DND-41 (cell line): Measurements from ENCODE around the gene LIN7B.
A peak's percentile ranks its signal among the peaks of the same experiment; 100 is the strongest.

ENCODE experiments used
- ATAC-seq: fragments of 200-7000 bp; cut with Tn5 transposase; 3 replicates; pipeline ENCODE4 v1.9.1; 2021; ENCODE audit warnings: low read depth; ENCODE audit not compliant: insufficient read depth
- DNase-seq: peaks from one replicate; pipeline ENCODE4 v3.0.0-alpha.2; 2020
- H2AFZ ChIP-seq: 2 replicates; pipeline ENCODE4 v1.6.0; 2012; ENCODE audit warnings: low read depth, low read length
- H3K27ac ChIP-seq: 2 replicates; pipeline ENCODE4 v1.5.1; 2012; ENCODE audit warnings: low read length, inconsistent platforms
- H3K27me3 ChIP-seq: fragments of 200-600 bp; sonication (generic); 2 replicates; pipeline ENCODE4 v1.6.0; 2012; ENCODE audit warnings: low read length, mild to moderate bottlenecking, inconsistent platforms; ENCODE audit not compliant: insufficient read depth, poor library complexity
- H3K36me3 ChIP-seq: 2 replicates; pipeline ENCODE4 v1.5.1; 2012; ENCODE audit warnings: low read length, inconsistent platforms; ENCODE audit not compliant: insufficient read depth
- H3K4me1 ChIP-seq: 2 replicates; pipeline ENCODE4 v1.5.1; 2012; ENCODE audit warnings: mild to moderate bottlenecking, low read length; ENCODE audit not compliant: insufficient read depth
- H3K4me2 ChIP-seq: 2 replicates; pipeline ENCODE4 v1.6.0; 2012; ENCODE audit warnings: mild to moderate bottlenecking, moderate library complexity, low read length, inconsistent platforms; ENCODE audit not compliant: insufficient read depth
- H3K4me3 ChIP-seq, 2 experiments: fragments of 200-600 bp in 1 of 2; shearing (Covaris generic) in 1 of 2; 2 replicates each; pipeline ENCODE4 v1.5.1; 2012 to 2016; ENCODE audit warnings: inconsistent platforms in 2 of 2, low read length in 2 of 2, mild to moderate bottlenecking in 2 of 2, low read depth in 1 of 2, moderate library complexity in 1 of 2
- H3K79me2 ChIP-seq: 2 replicates; pipeline ENCODE4 v1.6.0; 2012; ENCODE audit warnings: low read length, inconsistent platforms; ENCODE audit not compliant: insufficient read depth
- H3K9ac ChIP-seq: 2 replicates; pipeline ENCODE4 v1.6.0; 2012; ENCODE audit warnings: low read depth, mild to moderate bottlenecking, inconsistent platforms, low read length, moderate library complexity
- H3K9me3 ChIP-seq: 2 replicates; pipeline ENCODE4 v1.5.1; 2012; ENCODE audit warnings: low read length, moderate library complexity, mild to moderate bottlenecking, inconsistent platforms; ENCODE audit not compliant: insufficient read depth, severe bottlenecking
- H4K20me1 ChIP-seq: 2 replicates; pipeline ENCODE4 v1.6.0; 2012; ENCODE audit warnings: low read length; ENCODE audit not compliant: insufficient read depth
- EZH2 ChIP-seq: IDR thresholded peaks from 3 replicates; pipeline ENCODE4 v1.6.1; 2012; ENCODE audit warnings: borderline replicate concordance, low read depth, mild to moderate bottlenecking, moderate library complexity, low read length, inconsistent platforms; ENCODE audit not compliant: severe bottlenecking
- TF ChIP-seq, protein P1 (sequence below): IDR thresholded peaks from 2 replicates; pipeline ENCODE4 v1.5.1; 2012; ENCODE audit warnings: borderline replicate concordance, low read length, moderate library complexity, mild to moderate bottlenecking; ENCODE audit not compliant: poor library complexity, severe bottlenecking; ENCODE audit errors: extremely low read depth

The LIN7B gene

DNA sequence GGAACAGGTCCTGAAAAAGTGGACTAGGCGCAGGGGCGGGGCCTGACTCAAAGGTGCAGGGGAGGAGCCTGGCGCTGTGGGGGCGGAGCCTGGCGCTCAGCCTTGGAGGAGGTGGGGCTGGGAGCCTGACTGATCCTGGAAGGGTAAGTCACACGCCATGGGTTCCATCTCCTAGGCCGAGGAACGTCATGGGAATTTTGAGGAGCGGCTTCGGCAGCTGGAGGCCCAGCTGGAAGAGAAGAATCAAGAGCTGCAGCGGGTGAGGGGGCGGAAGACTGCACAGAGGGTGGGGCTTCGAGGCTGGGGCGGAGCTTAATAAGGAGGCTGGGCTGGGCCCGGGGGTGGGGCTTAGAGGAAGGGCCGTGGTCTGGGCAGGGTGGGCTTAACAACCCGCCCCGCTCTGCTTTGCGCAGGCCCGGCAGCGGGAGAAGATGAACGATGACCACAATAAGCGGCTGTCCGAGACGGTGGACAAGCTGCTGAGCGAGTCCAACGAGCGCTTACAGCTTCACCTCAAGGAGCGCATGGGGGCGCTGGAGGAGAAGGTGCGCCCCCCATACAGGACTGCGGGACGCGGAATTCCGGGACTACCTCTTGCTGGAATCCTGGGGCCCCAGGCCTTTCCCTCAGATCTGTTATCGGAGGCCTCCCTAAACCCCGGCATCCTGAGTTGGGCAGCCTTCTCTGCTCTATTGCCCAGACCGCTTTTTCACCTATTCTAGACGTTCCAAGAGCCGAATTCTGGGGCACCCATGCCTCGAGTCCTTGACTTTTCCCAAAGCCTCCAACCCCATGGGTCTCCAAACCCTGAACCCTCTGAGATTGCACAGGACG, 19.7 kb downstream of the LIN7B start:
- Histone ChIP-seq H3K27ac (no peak overlapping the region), H3K27me3 (no peaks in the 10 kb centered on the region), H3K36me3 (peaks cover 49% of the 10 kb centered on the region), H2AFZ (no peak overlapping the region), H3K9me3 (no peaks in the 10 kb centered on the region), H3K4me1 (peaks cover 9% of the 10 kb centered on the region), H3K9ac (no peak overlapping the region), H3K4me3 (no peak overlapping the region), H3K4me2 (no peak overlapping the region), H3K79me2 (peaks cover 6% of the 10 kb centered on the region), H4K20me1 (peaks cover 3% of the 10 kb centered on the region; the same call in 1 of the 2 replicates)
- TF ChIP-seq, protein P1, sequence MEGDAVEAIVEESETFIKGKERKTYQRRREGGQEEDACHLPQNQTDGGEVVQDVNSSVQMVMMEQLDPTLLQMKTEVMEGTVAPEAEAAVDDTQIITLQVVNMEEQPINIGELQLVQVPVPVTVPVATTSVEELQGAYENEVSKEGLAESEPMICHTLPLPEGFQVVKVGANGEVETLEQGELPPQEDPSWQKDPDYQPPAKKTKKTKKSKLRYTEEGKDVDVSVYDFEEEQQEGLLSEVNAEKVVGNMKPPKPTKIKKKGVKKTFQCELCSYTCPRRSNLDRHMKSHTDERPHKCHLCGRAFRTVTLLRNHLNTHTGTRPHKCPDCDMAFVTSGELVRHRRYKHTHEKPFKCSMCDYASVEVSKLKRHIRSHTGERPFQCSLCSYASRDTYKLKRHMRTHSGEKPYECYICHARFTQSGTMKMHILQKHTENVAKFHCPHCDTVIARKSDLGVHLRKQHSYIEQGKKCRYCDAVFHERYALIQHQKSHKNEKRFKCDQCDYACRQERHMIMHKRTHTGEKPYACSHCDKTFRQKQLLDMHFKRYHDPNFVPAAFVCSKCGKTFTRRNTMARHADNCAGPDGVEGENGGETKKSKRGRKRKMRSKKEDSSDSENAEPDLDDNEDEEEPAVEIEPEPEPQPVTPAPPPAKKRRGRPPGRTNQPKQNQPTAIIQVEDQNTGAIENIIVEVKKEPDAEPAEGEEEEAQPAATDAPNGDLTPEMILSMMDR: no peak
- no peak for TF ChIP-seq EZH2
- ATAC-seq (peak; percentile 35; the same call in 1 of the 3 replicates), DNase-seq (peak; percentile 20)

DNA sequence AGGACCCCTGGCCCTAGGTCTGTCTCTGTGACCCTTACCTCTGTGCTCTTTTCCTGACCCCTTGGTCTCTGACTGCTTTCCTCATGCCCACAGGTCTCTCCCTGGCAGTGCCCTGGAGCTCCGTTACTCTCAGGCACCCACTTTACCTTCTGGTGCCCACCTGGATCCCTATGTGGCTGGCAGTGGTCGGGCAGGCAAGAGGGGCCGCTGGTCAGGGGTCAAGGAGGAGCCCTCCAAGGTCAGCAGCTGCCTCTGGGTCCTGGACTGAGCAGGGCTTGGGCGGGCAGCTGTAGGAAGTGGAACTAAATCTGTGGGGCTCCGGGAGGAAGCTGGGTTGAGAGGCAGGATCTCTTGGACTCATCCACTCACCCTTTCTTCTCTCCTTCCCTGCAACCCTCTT, 21.5 kb downstream of the LIN7B start:
- Histone ChIP-seq H3K79me2 (no peaks in the 10 kb centered on the region), H3K4me2 (no peak overlapping the region), H4K20me1 (peaks cover 3% of the 10 kb centered on the region; the same call in 1 of the 2 replicates), H3K27ac (no peak overlapping the region), H3K4me3 (no peak overlapping the region), H2AFZ (no peak overlapping the region), H3K4me1 (no peaks in the 10 kb centered on the region), H3K36me3 (peaks cover 39% of the 10 kb centered on the region), H3K27me3 (no peaks in the 10 kb centered on the region), H3K9me3 (no peaks in the 10 kb centered on the region), H3K9ac (no peak overlapping the region)
- ATAC-seq (no peak), DNase-seq (no peak)
- no peak for TF ChIP-seq EZH2
- TF ChIP-seq, protein P1: no peak

DNA sequence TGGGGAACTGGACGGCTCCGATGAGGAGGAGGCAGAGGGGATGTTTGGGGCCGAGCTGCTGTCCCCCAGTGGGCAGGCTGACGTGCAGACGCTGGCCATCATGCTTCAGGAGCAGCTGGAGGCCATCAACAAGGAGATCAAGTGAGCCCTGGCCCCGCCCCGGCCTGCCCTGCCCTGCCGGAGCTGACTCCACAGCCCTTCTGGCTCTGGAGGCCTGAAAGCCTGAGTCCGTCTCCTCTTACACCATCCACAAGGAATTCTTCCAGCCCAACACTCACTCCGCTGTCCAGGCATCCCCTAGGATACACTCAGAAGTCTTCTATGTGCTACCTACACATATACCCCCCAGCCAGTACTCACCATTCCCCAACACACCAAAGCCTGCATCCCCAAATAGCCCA, 22.6 kb downstream of the LIN7B start:
- Histone ChIP-seq H3K4me1 (no peaks in the 10 kb centered on the region), H3K27me3 (no peaks in the 10 kb centered on the region), H3K4me3 (no peak overlapping the region), H3K9me3 (no peaks in the 10 kb centered on the region), H2AFZ (no peak overlapping the region), H4K20me1 (peaks cover 3% of the 10 kb centered on the region; the same call in 1 of the 2 replicates), H3K9ac (no peak overlapping the region), H3K36me3 (peaks cover 39% of the 10 kb centered on the region), H3K4me2 (no peak overlapping the region), H3K79me2 (no peaks in the 10 kb centered on the region), H3K27ac (no peak overlapping the region)
- ATAC-seq (no peak), DNase-seq (no peak)
- TF ChIP-seq, protein P1: no peak
- TF ChIP-seq EZH2: no peak
